Upper lobe of left lung (tissue), 4 donors: ENCODE measurements around the gene SMC4.

Experiments used
- CTCF ChIP-seq, 6 experiments: fragments of 450-650 bp in 4 of 6; fragments of 200-600 bp in 2 of 6; sonication (generic) in 2 of 6; IDR thresholded peaks; one replicate each; pipeline ENCODE4 v1.5.1; 2016 to 2019; ENCODE audit warnings: antibody characterized with exemption in 6 of 6
- EP300 ChIP-seq, 4 donors: sonication (generic); formaldehyde crosslinking; IDR thresholded peaks; one replicate each; pipeline ENCODE4 v1.5.1; 2017; ENCODE audit warnings: antibody characterized with exemption in 4 of 4, control low read depth in 2 of 4

- no peak for TF ChIP-seq CTCF (IDR thresholded peaks at IDR 0.05)
- TF ChIP-seq EP300 (IDR thresholded peaks at IDR 0.05): no peak
Observed at GRCh38 chr3:160458151-160458550, 58.7 kb downstream of the SMC4 start.
